Fibroblast of mammary gland (primary cell): ENCODE data around the gene ZFC3H1.

Source experiments
- DNase-seq: peaks from one replicate; pipeline ENCODE4 v3.0.0-alpha.2; 2010; ENCODE audit warnings: low read depth
- H3K4me3 ChIP-seq: 2 replicates; pipeline ENCODE4 v1.5.1; 2011; ENCODE audit warnings: low read depth, mild to moderate bottlenecking, low read length, moderate library complexity; ENCODE audit not compliant: control insufficient read depth
- CTCF ChIP-seq: conservative IDR thresholded peaks from 2 replicates; pipeline ENCODE4 v1.5.1; 2011; ENCODE audit warnings: low read depth, low read length, inconsistent platforms; ENCODE audit not compliant: control insufficient read depth, insufficient read depth

Gene ZFC3H1

DNA sequence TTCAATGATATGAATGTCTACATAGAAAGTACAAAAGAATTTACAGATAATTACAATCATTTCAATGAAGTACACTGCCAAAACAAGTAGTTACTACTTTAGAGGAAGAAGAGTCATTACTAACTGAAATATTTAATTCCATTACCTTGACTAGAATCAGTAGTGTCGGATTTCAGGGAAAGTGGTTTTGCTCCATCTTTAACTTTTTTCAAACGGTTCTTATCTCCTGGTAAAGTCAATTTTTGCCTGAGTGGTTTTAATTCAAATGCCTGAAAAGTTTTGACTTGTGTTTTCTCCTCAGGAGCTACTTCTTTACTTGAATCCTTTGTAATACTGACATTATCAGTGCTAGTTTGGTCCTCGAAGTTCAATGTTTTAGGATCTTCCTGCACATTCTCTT lies 6.9 kb downstream of the ZFC3H1 start:
- H3K4me3 ChIP-seq = no peak overlapping the region
- TF ChIP-seq CTCF = no peak
- DNase-seq = no peak

- TF ChIP-seq CTCF = no peak
- DNase-seq = no peak
- no peak overlapping the region for H3K4me3 ChIP-seq
Measured at GRCh38 chr12:71655907-71656306, 7.7 kb downstream of the ZFC3H1 start.

DNA sequence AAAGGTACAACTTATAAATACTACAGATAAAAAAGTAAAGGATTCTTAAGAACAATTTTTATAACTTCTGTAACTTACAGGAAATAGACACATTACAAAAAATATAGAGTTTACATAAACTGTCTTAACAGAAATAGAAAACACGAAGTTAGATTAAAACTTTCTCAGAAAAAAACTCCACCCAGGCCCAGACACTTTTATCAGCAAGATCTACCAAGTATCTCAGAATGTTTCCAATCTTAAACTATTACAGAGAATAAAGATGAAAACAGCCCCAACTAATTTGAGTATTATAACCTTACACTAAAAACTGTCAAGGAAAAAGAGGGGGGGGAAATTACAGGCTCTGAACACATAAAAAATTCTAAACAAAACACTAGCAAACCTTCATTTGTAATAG lies 8.2 kb downstream of the ZFC3H1 start:
- no peak for TF ChIP-seq CTCF
- no peak overlapping the region for H3K4me3 ChIP-seq
- DNase-seq = no peak

DNA sequence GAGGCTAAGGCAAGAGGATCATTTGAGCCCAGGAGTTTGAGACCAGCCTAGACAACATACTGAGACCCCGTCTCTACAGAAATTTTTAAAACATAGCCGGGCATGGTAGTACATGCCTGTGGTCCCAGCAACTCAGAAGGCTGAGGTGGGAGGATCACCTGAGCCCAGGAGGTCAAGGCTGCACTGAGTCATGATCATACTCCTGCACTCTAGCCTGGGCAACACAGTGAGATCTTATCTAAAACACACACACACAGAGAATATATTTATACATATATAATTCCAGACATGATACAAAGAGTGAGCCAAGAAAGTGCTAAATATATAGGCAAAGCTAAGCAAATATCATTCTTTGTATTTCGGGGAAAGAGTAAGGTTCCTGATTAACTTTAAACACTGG lies 9.4 kb downstream of the ZFC3H1 start:
- no peak overlapping the region for H3K4me3 ChIP-seq
- TF ChIP-seq CTCF = no peak
- DNase-seq = no peak

GRCh38 chr12:71653137-71653536 lies 10.5 kb downstream of the ZFC3H1 start:
- no peak for TF ChIP-seq CTCF
- H3K4me3 ChIP-seq = no peak overlapping the region
- DNase-seq = no peak

GRCh38 chr12:71652656-71653055 lies 11.0 kb downstream of the ZFC3H1 start:
- no peak for TF ChIP-seq CTCF
- DNase-seq = peak; percentile 45
- no peak overlapping the region for H3K4me3 ChIP-seq

DNA sequence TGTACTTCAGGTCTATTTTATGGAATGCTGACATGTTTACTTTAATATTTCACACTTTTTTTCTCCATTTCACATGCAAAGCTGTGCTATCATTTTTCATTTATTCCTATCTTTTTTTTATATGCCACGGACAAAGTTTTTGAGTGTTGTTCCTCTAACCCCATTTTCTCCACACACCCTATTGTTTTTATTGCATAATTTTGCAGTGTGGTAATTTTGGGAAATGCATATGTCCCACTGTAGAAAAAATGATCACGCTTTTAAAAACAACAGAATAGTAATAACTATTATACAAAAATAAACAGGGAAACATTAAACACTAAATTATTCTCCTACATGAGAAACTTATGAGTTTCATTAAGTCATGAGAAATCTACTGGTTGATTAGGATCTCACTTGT lies 14.2 kb downstream of the ZFC3H1 start:
- no peak overlapping the region for H3K4me3 ChIP-seq
- DNase-seq = no peak
- TF ChIP-seq CTCF = no peak
